Anterior cingulate cortex (tissue), 58 donors: ENCODE measurements around the gene CACNA1A.
"Not testable (repeated sequence)": the region's sequence is repeated elsewhere in the genome, so short reads cannot be mapped to it uniquely, and the experiment has no call there.

ENCODE experiments used
- DNase-seq, 58 donors: peaks; one replicate each; lab custom pipeline; 2025; lab: John Stamatoyannopoulos, UW

CACNA1A gene

DNA sequence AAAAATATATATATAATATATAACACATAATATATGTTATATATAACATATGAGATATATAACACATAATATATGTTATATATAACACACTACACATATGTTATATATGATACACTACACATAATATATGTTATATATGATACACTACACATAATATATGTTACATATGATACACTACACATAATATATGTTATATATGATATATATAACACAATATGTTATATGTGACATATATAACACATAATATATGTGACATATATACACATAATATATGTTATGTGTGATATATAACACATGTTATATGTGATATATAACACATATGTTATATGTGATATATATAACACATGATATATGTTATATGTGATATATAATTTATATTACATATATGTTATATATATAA, 129.7 kb downstream of the CACNA1A start:
- DNase-seq: no peak

DNA sequence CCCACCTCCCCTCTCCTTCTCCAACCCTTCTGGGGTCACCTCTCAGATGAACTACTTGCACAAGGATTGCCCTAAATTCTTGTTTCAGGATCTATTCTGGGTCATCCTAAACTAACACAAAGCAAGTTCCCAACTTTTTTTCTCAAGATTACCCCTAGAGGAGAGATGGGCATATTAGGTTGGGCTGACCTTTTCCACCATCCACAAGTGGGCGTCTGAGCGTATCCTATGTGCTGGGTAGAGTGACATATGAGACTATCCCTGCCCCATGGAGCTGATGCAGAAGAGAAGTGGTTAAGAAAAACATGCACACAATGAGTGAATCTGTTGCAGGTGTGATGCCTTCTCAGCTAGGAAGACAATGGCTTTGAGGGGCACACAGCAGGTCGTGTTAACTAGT, 132.7 kb downstream of the CACNA1A start:
- DNase-seq: no peak

GRCh38 chr19:13370948-13371347, 135.3 kb downstream of the CACNA1A start:
- DNase-seq: no peak

- DNase-seq: no peak
These were observed 139.6 kb downstream of the CACNA1A start for GRCh38 chr19:13366529-13367143.

- no peak for DNase-seq
These were observed 142.3 kb downstream of the CACNA1A start for GRCh38 chr19:13363954-13364353.

GRCh38 chr19:13363245-13363644, 143.0 kb downstream of the CACNA1A start:
- DNase-seq: peak in 2 of 58 donors; percentile 1 to 2

DNA sequence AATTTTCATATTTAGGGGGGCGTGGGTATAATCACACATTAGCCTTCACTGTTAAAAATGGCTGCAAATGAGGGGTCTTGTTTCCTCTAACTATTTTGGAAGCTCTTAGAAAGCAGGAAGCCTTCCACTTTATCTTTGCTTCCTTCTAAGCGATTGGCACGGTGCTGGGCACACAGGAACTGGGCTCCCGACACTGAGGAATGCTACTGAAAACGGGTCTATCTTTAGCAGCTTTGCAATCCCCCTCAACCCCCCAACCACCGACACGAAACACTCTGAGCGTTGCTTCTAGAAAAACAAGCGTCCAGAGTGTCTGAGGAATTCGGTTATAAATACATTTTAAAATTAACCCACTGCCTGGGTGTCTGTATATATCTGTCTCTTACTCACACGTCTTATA, 143.6 kb downstream of the CACNA1A start:
- no peak for DNase-seq

GRCh38 chr19:13361726-13362125, 144.6 kb downstream of the CACNA1A start:
- DNase-seq: not testable (repeated sequence)

GRCh38 chr19:13356686-13357280, 149.5 kb downstream of the CACNA1A start:
- no peak for DNase-seq

- no peak for DNase-seq
These were observed 150.1 kb downstream of the CACNA1A start for GRCh38 chr19:13356185-13356584.

- DNase-seq: no peak
These were observed 150.9 kb downstream of the CACNA1A start for GRCh38 chr19:13355356-13355755.

DNA sequence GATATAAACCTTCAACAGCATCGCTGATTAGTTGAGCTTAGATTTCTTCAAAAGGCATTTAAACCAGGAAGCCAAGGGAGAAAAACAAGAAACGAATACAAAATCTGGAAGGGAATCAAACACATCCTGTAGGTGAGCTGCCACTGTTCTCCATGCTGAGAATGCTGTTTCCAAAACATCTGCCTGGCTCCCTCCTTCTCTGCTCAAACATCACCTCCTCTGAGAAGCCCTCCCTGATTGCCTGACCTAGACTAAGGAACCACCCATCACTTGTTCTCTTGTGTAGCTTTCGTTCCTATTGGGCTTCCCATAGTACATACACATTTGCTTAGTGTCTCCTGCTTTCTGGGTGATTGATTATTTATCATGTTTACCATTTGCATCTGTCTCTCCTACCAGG, 152.7 kb downstream of the CACNA1A start:
- no peak for DNase-seq

- DNase-seq: no peak
These were observed 155.5 kb downstream of the CACNA1A start for GRCh38 chr19:13350759-13351158.

GRCh38 chr19:13350072-13350471, 156.2 kb downstream of the CACNA1A start:
- no peak for DNase-seq

GRCh38 chr19:13347367-13347766, 158.9 kb downstream of the CACNA1A start:
- DNase-seq: no peak

DNA sequence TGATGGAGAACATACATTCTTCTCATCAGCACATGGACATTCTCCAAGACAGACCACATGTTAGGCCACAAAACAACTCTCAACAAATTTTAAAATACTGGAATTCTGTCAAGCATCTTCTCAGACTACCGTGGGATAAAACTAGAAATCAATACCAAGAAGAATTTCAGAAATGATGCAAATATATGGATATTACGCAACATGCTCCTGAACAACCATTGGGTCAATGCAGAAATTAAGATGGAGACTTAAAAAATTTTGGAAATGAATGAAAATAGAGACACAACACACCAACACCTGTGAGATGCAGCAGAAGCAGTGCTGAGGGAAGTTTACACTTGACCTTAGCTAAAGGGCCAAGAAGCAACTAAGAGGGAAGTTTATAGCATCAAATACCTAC, 162.8 kb downstream of the CACNA1A start:
- DNase-seq: no peak

GRCh38 chr19:13342672-13343071, 163.6 kb downstream of the CACNA1A start:
- no peak for DNase-seq

- peak in 20 of 58 donors; percentile 2 to 45 (median 14) for DNase-seq
These were observed 166.4 kb downstream of the CACNA1A start for GRCh38 chr19:13339869-13340268.

DNA sequence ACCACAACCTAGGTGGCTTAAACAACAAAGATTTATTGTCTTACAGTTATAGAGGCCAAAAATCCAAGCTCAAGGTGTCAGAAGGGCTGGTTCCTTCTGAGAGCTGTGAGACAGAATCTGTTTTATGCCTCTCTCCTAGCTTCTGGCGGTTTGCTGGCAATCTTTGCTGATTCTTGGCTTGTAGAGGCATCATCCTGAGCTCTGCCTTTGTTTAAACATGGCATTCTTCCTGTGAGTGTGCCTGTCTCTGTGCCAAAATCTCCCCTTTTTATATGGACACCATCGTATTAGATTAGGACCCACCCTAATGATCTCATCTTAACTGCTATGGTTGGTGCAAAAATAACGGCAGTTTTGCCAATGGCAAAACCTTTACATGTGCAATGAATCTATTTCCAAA, 169.1 kb downstream of the CACNA1A start:
- no peak for DNase-seq

GRCh38 chr19:13334801-13335481, 171.3 kb downstream of the CACNA1A start:
- no peak for DNase-seq

- no peak for DNase-seq
These were observed 176.0 kb downstream of the CACNA1A start for GRCh38 chr19:13330285-13330684.

- no peak for DNase-seq
These were observed 176.5 kb downstream of the CACNA1A start for GRCh38 chr19:13329766-13330165.
